WTC11 (cell line): ENCODE data around the gene CPA4. TPM values are rescaled to one million over a fixed set of nuclear protein-coding genes. Genes with fewer than 3 reads are reported as not detected.

Experiments used
- ATAC-seq: fragments of 200-7000 bp; cut with Tn5 transposase; 2 replicates; pipeline ENCODE4 v1.10.0; 2021; ENCODE audit warnings: mild to moderate bottlenecking, moderate library complexity
- CTCF ChIA-PET: fragments of 300-600 bp; sonication (Branson Sonifier 250); formaldehyde crosslinking; loops from one replicate; lab custom pipeline; 2021; ENCODE audit warnings: antibody characterized with exemption; lab: Charles Lee
- POLR2A ChIA-PET: fragments of 350-600 bp; sonication (Branson Sonifier 250); formaldehyde crosslinking; loops from one replicate; lab custom pipeline; 2021; ENCODE audit warnings: antibody characterized with exemption; lab: Charles Lee
- DNase-seq: peaks from one replicate; pipeline ENCODE4 v3.0.0; 2021; ENCODE audit warnings: low spot score
- H3K27ac Mint-ChIP-seq: 2 replicates; pipeline ENCODE4 v1.8.0; 2021; ENCODE audit warnings: mixed read lengths
- H3K27me3 Mint-ChIP-seq: 2 replicates; pipeline ENCODE4 v1.8.0; 2021; ENCODE audit warnings: low read depth, mild to moderate bottlenecking, moderate library complexity, mixed read lengths
- H3K36me3 Mint-ChIP-seq: 2 replicates; pipeline ENCODE4 v1.8.0; 2021; ENCODE audit warnings: mixed read lengths
- H3K4me1 Mint-ChIP-seq: 2 replicates; pipeline ENCODE4 v1.8.0; 2022; ENCODE audit warnings: mixed read lengths
- H3K4me3 Mint-ChIP-seq: 2 replicates; pipeline ENCODE4 v1.8.0; 2021; ENCODE audit warnings: mild to moderate bottlenecking, moderate library complexity, mixed read lengths
- H3K9me3 Mint-ChIP-seq: 2 replicates; pipeline ENCODE4 v1.8.0; 2021; ENCODE audit warnings: mixed read lengths
- AFF4 ChIP-seq: sonication (generic); formaldehyde crosslinking; IDR thresholded peaks from 2 replicates; pipeline ENCODE4 v1.8.1; 2023; ENCODE audit warnings: mild to moderate bottlenecking, missing genetic modification reagents, borderline replicate concordance
- AR ChIP-seq: fragments of 250-450 bp; sonication (Bioruptor Pico); IDR thresholded peaks from 2 replicates; pipeline ENCODE4 v1.9.0; 2021; ENCODE audit warnings: mild to moderate bottlenecking
- CTCF ChIP-seq: fragments of 200-600 bp; IDR thresholded peaks from 2 replicates; pipeline ENCODE4 v1.8.0; 2022; ENCODE audit warnings: antibody characterized with exemption
- ELF4 ChIP-seq: sonication (generic); formaldehyde crosslinking; IDR thresholded peaks from 2 replicates; pipeline ENCODE4 v1.8.1; 2022; ENCODE audit warnings: low read depth, mild to moderate bottlenecking, moderate library complexity, missing genetic modification reagents
- IRF2 ChIP-seq: sonication (generic); formaldehyde crosslinking; IDR thresholded peaks from 2 replicates; pipeline ENCODE4 v1.8.0; 2022; ENCODE audit warnings: low read depth, missing genetic modification reagents, borderline replicate concordance
- MXD4 ChIP-seq: fragments of 250-450 bp; sonication (Bioruptor Pico); IDR thresholded peaks from 2 replicates; pipeline ENCODE4 v1.8.0; 2021; ENCODE audit warnings: mild to moderate bottlenecking, moderate library complexity, borderline replicate concordance
- NFE2L1 ChIP-seq: sonication (generic); formaldehyde crosslinking; IDR thresholded peaks from 2 replicates; pipeline ENCODE4 v1.8.1; 2023; ENCODE audit warnings: missing genetic modification reagents
- NR3C1 ChIP-seq: sonication (generic); formaldehyde crosslinking; conservative IDR thresholded peaks from 2 replicates; pipeline ENCODE4 v1.8.1; 2023; ENCODE audit warnings: low read depth, mild to moderate bottlenecking, missing genetic modification reagents
- SMAD3 ChIP-seq: sonication (generic); formaldehyde crosslinking; IDR thresholded peaks from 2 replicates; pipeline ENCODE4 v1.8.0; 2022; ENCODE audit warnings: missing genetic modification reagents, mild to moderate bottlenecking, borderline replicate concordance
- ZNF219 ChIP-seq: sonication (generic); formaldehyde crosslinking; IDR thresholded peaks from 2 replicates; pipeline ENCODE4 v1.8.0; 2023; ENCODE audit warnings: missing genetic modification reagents, mild to moderate bottlenecking, borderline replicate concordance
- ZNF263 ChIP-seq: sonication (generic); formaldehyde crosslinking; IDR thresholded peaks from 2 replicates; pipeline ENCODE4 v1.8.1; 2022; ENCODE audit warnings: low read depth, mild to moderate bottlenecking, moderate library complexity, missing genetic modification reagents
- ZNF671 ChIP-seq: fragments of 250-450 bp; sonication (Bioruptor Pico); IDR thresholded peaks from 2 replicates; pipeline ENCODE4 v1.8.0; 2021; ENCODE audit warnings: mild to moderate bottlenecking
- total RNA-seq: library from RNA; stranded (reverse); gene quantifications from 3 replicates; pipeline ENCODE4 v1.2.3, GENCODE V29; 2021
- TF ChIP-seq, protein P1 (sequence below): sonication (generic); formaldehyde crosslinking; IDR thresholded peaks from 2 replicates; pipeline ENCODE4 v1.8.0; 2023; ENCODE audit warnings: mild to moderate bottlenecking, missing genetic modification reagents
- TF ChIP-seq, protein P2 (sequence below): sonication (generic); formaldehyde crosslinking; IDR thresholded peaks from 2 replicates; pipeline ENCODE4 v1.8.0; 2022; ENCODE audit warnings: mild to moderate bottlenecking, missing genetic modification reagents
- TF ChIP-seq, protein P3 (sequence below): sonication (generic); formaldehyde crosslinking; conservative IDR thresholded peaks from 2 replicates; pipeline ENCODE4 v1.8.1; 2022; ENCODE audit warnings: mild to moderate bottlenecking, missing genetic modification reagents
- TF ChIP-seq, protein P4 (sequence below): fragments of 250-450 bp; sonication (Bioruptor Pico); IDR thresholded peaks from 2 replicates; pipeline ENCODE4 v1.9.0; 2021; ENCODE audit warnings: moderate library complexity, mild to moderate bottlenecking, inconsistent platforms, borderline replicate concordance
- TF ChIP-seq, protein P5 (sequence below): sonication (generic); formaldehyde crosslinking; IDR thresholded peaks from 2 replicates; pipeline ENCODE4 v1.8.1; 2022; ENCODE audit warnings: mild to moderate bottlenecking, moderate library complexity, missing genetic modification reagents

CPA4 gene
- total RNA-seq, 1 experiment from 2014 or later, result not detected

GRCh38 chr7:130262448-130262847, 30.5 kb upstream of the CPA4 start (continued):
- TF ChIP-seq, protein P1, sequence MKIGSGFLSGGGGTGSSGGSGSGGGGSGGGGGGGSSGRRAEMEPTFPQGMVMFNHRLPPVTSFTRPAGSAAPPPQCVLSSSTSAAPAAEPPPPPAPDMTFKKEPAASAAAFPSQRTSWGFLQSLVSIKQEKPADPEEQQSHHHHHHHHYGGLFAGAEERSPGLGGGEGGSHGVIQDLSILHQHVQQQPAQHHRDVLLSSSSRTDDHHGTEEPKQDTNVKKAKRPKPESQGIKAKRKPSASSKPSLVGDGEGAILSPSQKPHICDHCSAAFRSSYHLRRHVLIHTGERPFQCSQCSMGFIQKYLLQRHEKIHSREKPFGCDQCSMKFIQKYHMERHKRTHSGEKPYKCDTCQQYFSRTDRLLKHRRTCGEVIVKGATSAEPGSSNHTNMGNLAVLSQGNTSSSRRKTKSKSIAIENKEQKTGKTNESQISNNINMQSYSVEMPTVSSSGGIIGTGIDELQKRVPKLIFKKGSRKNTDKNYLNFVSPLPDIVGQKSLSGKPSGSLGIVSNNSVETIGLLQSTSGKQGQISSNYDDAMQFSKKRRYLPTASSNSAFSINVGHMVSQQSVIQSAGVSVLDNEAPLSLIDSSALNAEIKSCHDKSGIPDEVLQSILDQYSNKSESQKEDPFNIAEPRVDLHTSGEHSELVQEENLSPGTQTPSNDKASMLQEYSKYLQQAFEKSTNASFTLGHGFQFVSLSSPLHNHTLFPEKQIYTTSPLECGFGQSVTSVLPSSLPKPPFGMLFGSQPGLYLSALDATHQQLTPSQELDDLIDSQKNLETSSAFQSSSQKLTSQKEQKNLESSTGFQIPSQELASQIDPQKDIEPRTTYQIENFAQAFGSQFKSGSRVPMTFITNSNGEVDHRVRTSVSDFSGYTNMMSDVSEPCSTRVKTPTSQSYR, result no peak
- TF ChIP-seq, protein P2, sequence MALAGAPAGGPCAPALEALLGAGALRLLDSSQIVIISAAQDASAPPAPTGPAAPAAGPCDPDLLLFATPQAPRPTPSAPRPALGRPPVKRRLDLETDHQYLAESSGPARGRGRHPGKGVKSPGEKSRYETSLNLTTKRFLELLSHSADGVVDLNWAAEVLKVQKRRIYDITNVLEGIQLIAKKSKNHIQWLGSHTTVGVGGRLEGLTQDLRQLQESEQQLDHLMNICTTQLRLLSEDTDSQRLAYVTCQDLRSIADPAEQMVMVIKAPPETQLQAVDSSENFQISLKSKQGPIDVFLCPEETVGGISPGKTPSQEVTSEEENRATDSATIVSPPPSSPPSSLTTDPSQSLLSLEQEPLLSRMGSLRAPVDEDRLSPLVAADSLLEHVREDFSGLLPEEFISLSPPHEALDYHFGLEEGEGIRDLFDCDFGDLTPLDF (CRISPR knock-in tag), result no peak
- TF ChIP-seq AR (no peak), ZNF263 (CRISPR knock-in tag) (no peak), IRF2 (no peak), NFE2L1 (CRISPR knock-in tag) (no peak)

DNA sequence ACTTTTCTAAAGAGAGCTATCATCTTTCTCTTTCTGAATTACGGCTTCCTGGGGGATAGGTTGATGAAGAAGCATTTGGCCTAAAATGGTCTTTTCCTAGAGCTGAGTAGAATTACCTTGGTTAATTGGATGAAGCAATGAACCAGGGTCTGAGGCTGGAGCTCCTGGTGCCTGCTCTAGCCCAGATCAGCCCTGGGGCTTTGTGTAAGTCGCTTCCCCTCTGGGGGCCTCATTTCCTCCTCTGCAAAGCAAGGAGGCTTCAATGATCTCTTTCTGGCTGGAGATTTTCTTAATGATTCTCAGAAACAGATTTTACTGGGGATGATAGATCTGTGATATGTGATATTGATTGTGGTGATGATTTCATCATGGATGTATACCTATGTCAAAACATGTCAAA, 29.8 kb upstream of the CPA4 start:
- Mint-ChIP-seq H3K36me3 (peaks cover 26% of the 10 kb centered on the region), H3K4me1 (peaks cover 40% of the 10 kb centered on the region)
- DNase-seq (no peak), ATAC-seq (peak; percentile 48; the same call in 1 of the 2 replicates)
- TF ChIP-seq AFF4 (CRISPR knock-in tag), result no peak
- TF ChIP-seq, protein P3, sequence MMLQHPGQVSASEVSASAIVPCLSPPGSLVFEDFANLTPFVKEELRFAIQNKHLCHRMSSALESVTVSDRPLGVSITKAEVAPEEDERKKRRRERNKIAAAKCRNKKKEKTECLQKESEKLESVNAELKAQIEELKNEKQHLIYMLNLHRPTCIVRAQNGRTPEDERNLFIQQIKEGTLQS (CRISPR knock-in tag), result no peak
- TF ChIP-seq ELF4 (CRISPR knock-in tag), result no peak
- no peak for TF ChIP-seq ZNF671 (CRISPR knock-in tag)
- no peak for TF ChIP-seq NR3C1 (CRISPR knock-in tag)
- TF ChIP-seq, protein P4, sequence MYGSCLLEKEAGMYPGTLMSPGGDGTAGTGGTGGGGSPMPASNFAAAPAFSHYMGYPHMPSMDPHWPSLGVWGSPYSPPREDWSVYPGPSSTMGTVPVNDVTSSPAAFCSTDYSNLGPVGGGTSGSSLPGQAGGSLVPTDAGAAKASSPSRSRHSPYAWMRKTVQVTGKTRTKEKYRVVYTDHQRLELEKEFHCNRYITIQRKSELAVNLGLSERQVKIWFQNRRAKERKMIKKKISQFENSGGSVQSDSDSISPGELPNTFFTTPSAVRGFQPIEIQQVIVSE (CRISPR knock-in tag), result no peak
- TF ChIP-seq, protein P5, sequence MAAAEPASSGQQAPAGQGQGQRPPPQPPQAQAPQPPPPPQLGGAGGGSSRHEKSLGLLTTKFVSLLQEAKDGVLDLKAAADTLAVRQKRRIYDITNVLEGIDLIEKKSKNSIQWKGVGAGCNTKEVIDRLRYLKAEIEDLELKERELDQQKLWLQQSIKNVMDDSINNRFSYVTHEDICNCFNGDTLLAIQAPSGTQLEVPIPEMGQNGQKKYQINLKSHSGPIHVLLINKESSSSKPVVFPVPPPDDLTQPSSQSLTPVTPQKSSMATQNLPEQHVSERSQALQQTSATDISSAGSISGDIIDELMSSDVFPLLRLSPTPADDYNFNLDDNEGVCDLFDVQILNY (CRISPR knock-in tag), result no peak
- TF ChIP-seq SMAD3 (CRISPR knock-in tag), result no peak
- no peak for TF ChIP-seq CTCF
- no peak for TF ChIP-seq MXD4 (CRISPR knock-in tag)
- no peak for TF ChIP-seq ZNF219 (CRISPR knock-in tag)
- TF ChIP-seq, all 79 proteins: peak for 0
- Mint-ChIP-seq H3K27me3 (peaks cover 13% of the 10 kb centered on the region), H3K27ac (no peak overlapping the region), H3K4me3 (no peak overlapping the region), H3K9me3 (peaks cover 28% of the 10 kb centered on the region)
- CTCF ChIA-PET, result interaction anchor here (1.0 to 1.7 kb wide), 3 partner anchors 9 to 118 kb away, joined by 3 to 8 read pairs (median 4); no protein-coding TSS in a partner anchor
- POLR2A ChIA-PET, result no interaction called here
